Right lobe of liver (tissue), 4 donors: Measurements from ENCODE around the gene DPH1.

Source experiments
- POLR2A ChIP-seq: fragments of 450-650 bp; IDR thresholded peaks from one replicate; pipeline ENCODE4 v1.6.1; 2017; ENCODE audit warnings: antibody characterized with exemption, mild to moderate bottlenecking
- TF ChIP-seq, protein P1 (sequence below), 4 donors: fragments of 200-600 bp in 3 of 4; fragments of 450-650 bp in 1 of 4; IDR thresholded peaks; one replicate each; pipeline versions ENCODE4 v1.5.1 to v1.8.0; 2016 to 2022; ENCODE audit warnings: antibody characterized with exemption in 4 of 4, mild to moderate bottlenecking in 2 of 4
- donor health status: DM: no; HTN: no; CAD: no.
- donor health status: DM: no; HTN: no; CAD: no.
- donor health status: DM: no; HTN: yes; CAD: no.

DNA sequence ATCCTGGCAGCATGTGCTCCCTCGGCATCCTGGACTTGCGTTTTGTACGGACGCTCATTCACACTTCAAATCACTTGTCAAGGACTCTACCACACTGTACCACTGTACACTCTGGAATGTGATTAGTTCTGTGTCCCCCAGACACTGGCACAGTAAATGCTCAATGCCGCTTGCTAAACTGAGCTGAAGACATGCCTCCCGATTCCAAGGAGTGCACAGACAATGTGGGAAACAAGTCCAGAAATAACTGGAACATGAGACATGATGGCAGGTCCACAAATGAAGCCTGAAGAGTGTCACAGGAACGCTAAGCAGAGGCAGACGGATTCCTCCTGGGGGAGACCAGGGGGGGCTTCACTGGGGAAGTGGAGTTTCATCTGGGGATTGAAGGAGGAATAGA lies 47.1 kb downstream of the DPH1 start:
- TF ChIP-seq, protein P1, sequence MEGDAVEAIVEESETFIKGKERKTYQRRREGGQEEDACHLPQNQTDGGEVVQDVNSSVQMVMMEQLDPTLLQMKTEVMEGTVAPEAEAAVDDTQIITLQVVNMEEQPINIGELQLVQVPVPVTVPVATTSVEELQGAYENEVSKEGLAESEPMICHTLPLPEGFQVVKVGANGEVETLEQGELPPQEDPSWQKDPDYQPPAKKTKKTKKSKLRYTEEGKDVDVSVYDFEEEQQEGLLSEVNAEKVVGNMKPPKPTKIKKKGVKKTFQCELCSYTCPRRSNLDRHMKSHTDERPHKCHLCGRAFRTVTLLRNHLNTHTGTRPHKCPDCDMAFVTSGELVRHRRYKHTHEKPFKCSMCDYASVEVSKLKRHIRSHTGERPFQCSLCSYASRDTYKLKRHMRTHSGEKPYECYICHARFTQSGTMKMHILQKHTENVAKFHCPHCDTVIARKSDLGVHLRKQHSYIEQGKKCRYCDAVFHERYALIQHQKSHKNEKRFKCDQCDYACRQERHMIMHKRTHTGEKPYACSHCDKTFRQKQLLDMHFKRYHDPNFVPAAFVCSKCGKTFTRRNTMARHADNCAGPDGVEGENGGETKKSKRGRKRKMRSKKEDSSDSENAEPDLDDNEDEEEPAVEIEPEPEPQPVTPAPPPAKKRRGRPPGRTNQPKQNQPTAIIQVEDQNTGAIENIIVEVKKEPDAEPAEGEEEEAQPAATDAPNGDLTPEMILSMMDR (IDR thresholded peaks at IDR 0.05): no peak
- TF ChIP-seq POLR2A: no peak
